ENCODE results near the gene MZT2B.
"Not testable (repeated sequence)": the region's sequence is repeated elsewhere in the genome, so short reads cannot be mapped to it uniquely, and the experiment has no call there.

The MZT2B gene, protein sequence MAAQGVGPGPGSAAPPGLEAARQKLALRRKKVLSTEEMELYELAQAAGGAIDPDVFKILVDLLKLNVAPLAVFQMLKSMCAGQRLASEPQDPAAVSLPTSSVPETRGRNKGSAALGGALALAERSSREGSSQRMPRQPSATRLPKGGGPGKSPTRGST

DNA sequence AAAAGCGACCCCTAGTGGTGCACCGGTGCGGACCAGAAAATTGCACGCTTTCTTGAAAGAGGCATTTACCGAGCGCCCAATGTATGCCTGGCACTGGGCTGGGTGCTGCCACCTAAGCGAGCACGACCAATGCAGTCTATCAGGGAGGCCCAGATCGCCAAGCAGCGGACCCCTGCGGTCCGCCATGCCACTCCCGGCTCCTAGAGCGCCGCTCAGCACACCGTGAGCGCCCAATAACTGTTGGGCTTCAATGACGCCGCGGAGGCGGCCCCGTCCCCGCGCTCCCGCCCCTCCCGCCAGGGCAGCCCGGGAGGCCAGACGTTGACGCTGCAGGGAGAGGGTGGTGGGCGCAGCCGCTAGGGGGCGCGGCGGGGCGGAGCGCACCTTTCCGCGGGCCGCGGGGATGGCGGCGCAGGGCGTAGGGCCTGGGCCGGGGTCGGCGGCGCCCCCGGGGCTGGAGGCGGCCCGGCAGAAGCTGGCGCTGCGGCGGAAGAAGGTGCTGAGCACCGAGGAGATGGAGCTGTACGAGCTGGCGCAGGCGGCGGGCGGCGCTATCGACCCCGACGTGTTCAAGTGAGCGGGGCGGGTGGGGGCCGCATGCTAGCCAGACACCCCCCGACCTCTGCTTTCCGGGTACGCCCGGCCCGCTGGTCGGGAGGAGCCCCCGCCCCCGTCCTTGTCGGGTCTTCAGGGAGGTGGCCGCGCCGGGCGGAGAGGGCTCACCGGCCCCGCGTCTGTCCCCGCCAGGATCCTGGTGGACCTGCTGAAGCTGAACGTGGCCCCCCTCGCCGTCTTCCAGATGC is at the start of gene MZT2B:
Gene MZT2B (plus strand): TSS at position 383 of the 803 bp plus-strand sequence. CDS start 21 bp downstream, at position 404.
- DNase-seq (ENCODE audit: extremely low read depth, low read depth) = peak; percentile 37
- H3K4me3 ChIP-seq (replicated peaks; ENCODE audit: low read depth, low read length) = peak within 1 kb of the TSS; percentile 88
- TF ChIP-seq, protein P1, sequence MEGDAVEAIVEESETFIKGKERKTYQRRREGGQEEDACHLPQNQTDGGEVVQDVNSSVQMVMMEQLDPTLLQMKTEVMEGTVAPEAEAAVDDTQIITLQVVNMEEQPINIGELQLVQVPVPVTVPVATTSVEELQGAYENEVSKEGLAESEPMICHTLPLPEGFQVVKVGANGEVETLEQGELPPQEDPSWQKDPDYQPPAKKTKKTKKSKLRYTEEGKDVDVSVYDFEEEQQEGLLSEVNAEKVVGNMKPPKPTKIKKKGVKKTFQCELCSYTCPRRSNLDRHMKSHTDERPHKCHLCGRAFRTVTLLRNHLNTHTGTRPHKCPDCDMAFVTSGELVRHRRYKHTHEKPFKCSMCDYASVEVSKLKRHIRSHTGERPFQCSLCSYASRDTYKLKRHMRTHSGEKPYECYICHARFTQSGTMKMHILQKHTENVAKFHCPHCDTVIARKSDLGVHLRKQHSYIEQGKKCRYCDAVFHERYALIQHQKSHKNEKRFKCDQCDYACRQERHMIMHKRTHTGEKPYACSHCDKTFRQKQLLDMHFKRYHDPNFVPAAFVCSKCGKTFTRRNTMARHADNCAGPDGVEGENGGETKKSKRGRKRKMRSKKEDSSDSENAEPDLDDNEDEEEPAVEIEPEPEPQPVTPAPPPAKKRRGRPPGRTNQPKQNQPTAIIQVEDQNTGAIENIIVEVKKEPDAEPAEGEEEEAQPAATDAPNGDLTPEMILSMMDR (IDR thresholded peaks at IDR 0.05; ENCODE audit: low read depth, low read length, missing control alignments) = peak; percentile 63

DNA sequence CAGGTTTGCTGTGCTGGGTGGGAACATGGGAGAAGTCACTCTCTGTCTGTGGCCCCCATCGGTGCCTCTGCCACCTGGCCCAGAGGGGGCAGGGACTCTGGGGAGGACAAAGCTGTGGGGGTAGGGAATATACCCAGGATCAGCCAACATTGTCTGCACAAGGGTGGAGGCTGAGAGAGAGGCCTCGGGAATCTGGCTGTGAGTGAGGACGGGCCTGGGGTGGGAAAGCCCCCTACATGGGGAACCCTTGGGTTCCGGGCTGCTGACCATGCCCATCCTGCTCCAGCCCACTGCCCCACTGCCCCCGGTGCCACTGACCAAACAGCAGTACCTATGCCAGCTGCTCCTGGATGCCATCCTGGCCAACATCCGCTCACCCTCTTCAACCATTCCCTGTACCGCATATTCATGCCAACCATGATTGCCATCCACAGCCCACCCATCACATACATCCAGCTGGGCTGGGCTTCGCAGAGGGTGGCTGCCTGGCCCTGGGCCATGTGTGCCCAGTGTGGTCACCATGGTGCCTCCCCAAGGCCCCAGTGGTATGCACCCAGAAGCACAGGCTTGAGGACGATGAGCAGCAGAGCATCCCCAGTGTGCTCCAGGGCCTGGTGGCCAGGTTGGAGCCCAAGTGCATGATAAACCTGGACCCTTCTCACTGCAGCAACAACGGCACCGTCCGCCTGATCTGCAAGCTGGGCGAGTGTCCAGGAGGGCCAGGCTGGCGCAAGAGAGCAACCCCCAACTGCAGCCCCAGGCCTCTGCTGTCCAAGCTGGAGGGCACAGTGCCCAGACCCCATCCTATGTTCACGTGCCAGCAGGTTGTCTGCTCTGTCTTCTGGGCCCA is 46.1 kb upstream of the MZT2B start:
- TF ChIP-seq, protein P1 (IDR thresholded peaks at IDR 0.05; ENCODE audit: low read depth, low read length, missing control alignments) = no peak

GRCh38 chr2:130136546-130136945 is 45.5 kb upstream of the MZT2B start:
- DNase-seq (ENCODE audit: extremely low read depth, low read depth); H3K4me3 ChIP-seq (replicated peaks; ENCODE audit: low read depth, low read length): not testable (repeated sequence)

More for the DNA sequence above, 46.1 kb upstream of the MZT2B start:
- no peak overlapping the region for H3K4me3 ChIP-seq (replicated peaks; ENCODE audit: low read depth, low read length)
- DNase-seq (ENCODE audit: extremely low read depth, low read depth) = no peak

DNA sequence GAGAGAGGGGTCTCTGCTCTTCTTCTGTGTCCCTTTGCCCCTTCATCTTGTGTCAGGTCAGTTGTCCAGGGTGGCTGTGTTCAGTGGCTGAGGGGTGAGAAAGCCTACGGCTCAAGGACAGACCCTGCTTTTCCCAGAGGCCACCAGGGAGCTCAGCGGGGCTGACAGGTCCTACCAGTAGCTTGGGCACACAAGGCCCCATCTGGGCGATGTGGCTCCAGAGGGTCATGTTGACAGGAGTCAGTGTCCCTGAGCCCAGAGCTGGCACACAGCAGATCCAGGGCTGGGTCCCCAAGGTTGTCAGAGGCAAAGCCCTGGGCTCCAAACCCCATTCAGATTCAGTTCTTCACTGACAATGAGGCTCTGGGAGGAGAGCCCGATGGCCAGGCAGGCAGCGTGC is 44.9 kb upstream of the MZT2B start:
- H3K4me3 ChIP-seq (replicated peaks; ENCODE audit: low read depth, low read length); DNase-seq (ENCODE audit: extremely low read depth, low read depth): not testable (repeated sequence)

- not testable (repeated sequence) for DNase-seq (ENCODE audit: extremely low read depth, low read depth); H3K4me3 ChIP-seq (replicated peaks; ENCODE audit: low read depth, low read length)
These were observed 43.7 kb upstream of the MZT2B start for GRCh38 chr2:130138326-130138725.

DNA sequence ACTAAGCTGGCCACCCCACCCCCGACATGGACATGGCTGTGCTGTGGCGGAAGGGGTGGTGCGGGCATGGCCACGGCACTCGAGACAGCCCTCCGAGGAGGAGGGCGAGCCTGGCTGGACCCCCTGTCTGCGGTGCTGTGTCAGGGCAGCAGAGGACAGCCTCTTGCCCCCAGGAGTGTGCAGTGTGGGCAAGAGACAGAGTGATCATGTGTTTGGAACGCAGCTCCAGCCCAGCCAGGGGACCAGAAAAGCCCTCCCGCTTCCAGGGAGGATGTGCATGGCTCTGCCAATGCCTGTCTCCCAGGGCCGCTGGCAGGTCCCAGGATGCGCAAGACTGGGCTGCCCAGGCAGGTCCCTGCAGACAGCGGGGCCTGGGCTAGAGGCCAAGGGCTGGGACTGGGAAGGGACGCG is 43.2 kb upstream of the MZT2B start:
- H3K4me3 ChIP-seq (replicated peaks; ENCODE audit: low read depth, low read length); DNase-seq (ENCODE audit: extremely low read depth, low read depth): not testable (repeated sequence)

GRCh38 chr2:130139331-130140280 is 42.5 kb upstream of the MZT2B start:
- not testable (repeated sequence) for DNase-seq (ENCODE audit: extremely low read depth, low read depth); H3K4me3 ChIP-seq (replicated peaks; ENCODE audit: low read depth, low read length)

DNA sequence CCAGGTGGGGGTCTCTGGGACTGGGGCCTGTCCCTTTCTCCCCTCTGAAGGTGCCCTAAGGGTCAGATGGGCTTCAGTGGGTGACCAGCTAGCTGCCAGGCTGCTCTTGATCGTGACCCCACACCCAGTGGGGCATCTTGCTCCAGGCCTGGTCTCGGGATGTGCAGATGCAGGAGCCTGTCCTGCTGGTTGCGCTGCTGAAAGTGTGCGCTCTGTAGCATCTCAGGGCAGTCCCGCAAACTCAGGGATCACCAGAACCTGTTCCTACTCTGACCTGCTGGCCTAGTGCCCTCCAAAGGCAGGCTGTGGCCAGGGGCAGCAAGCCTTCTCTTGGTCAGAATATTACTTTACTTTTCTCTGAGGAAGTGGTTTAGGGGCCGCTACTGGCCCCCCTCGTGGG is 41.5 kb upstream of the MZT2B start:
- DNase-seq (ENCODE audit: extremely low read depth, low read depth) = not testable (repeated sequence)

DNA sequence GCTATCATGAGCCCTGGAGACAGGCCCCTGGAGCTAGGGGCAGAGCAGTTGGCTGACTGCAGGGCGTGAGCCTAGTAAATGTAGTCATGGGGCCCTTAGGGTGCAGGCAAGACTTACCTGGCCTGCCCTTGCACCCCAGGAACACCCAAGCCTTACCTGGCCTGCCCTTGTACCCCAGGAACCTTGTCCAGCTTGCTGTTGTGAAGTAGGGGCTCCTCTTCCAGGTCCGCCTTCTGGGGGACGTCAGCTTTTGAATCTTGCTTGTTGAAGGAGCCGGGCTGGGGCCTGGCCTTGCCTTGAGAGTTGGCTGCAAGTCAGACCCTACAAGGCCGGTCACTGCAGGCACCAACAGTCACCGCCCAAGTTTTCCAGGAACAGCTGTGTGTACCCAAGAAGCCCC is 41.1 kb upstream of the MZT2B start:
- not testable (repeated sequence) for DNase-seq (ENCODE audit: extremely low read depth, low read depth); H3K4me3 ChIP-seq (replicated peaks; ENCODE audit: low read depth, low read length)

More for the DNA sequence above, 41.5 kb upstream of the MZT2B start:
- not testable (repeated sequence) for H3K4me3 ChIP-seq (replicated peaks; ENCODE audit: low read depth, low read length)

GRCh38 chr2:130141645-130142370 is 40.3 kb upstream of the MZT2B start:
- DNase-seq (ENCODE audit: extremely low read depth, low read depth); H3K4me3 ChIP-seq (replicated peaks; ENCODE audit: low read depth, low read length): not testable (repeated sequence)

DNA sequence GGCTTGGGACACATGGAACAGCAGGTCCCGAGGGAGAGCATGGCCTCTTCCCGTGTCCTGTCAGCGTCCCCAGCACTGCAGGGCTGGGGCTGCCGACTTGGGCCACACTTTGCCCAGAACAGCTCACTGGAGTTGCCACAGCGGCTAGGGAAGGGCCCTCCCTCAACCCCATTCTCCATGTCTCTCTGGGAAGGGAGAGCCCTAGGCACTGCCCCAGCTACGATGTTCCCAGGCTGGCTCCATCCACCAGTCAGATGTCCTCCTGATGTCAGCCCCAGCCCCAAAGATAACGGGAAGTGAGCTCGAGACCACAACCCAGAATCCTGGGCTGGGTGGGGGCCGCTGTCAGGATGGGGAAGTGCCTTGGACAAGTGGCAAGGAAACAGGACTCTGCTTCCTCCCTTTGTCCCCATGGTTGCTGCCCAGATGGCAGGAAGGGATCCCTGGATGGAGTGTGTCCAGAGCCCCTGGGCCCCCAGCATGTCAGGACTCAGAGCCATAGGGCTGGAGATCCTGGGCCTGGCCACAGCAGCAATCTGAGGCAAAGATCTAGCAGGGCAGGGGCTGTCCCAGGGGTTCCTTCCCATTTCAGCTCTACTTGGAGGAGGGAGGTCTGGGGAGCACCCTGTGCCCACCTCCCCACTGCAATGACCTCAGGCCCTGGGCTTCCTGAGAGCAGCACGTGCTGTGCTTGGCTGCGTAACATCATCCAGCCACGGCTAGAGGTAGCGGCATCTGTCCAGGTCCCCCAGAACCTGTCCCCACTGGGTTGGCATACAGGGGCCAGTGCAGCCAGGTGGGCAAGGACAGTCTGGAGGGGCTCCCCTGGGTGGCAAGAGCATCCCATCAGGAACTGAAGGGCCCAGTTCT is 39.4 kb upstream of the MZT2B start:
- H3K4me3 ChIP-seq (replicated peaks; ENCODE audit: low read depth, low read length); DNase-seq (ENCODE audit: extremely low read depth, low read depth): not testable (repeated sequence)

DNA sequence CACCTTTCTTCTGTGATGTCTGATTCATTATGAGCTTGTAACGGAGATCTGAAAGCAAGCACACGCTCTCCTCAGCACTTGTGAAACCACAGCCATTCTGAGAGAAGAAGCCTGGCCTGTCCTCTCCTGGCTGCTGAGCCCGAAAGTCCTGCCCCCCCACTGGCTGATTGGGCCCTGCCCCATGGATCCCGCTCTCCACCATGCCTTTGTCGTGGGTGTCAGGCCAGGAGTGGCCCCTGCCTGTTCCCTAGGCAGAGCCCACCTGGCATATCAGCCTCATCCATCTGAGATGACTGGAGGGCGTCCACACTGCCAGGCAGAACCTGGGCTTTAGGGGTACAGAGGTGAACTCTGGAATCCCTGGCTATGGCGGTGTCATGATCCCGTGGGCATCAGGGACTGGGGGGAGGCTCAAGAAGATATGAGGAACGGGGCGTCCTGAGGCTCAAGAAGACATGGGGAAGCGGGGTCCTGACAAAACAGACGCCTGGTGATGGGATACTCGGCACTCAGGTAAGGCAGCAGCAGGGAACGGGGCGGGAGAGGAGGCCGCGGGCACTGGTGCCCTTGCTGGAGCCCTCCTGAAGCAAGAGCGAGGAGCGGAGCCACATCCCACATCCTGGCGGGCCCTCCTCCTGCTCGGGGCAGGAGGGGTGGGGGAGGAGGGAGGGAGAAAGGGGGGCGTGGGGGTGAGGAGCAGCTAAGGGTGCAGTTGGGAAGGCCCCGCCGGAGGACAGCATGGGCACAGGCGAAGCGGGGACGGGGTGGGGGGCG is 38.6 kb upstream of the MZT2B start:
- H3K4me3 ChIP-seq (replicated peaks; ENCODE audit: low read depth, low read length); DNase-seq (ENCODE audit: extremely low read depth, low read depth): not testable (repeated sequence)

DNA sequence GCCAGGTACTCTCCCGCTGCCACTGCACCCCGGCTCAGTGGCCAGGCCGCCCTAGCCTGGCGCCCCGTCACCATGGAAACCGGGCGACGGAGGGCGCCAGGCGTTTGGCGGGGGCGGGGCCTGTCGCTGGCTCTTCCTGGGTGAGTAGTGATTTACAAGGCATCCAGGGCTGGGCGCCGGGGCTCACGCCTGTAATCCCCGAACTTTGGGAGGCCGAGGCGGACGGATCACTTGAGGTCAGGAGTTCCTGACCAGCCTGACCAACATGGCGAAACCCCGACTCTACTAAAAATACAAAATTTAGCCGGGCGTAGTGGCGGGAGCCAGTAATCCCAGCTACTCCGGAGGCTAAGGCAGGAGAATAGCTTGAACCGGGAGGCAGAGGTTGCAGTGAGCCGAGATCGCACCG is 37.1 kb upstream of the MZT2B start, which contains the start of gene CCDC74B:
Gene CCDC74B (minus strand): TSS at position 107 of the 409 bp plus-strand sequence. CDS start 116 bp downstream, outside the sequence.
- DNase-seq (ENCODE audit: extremely low read depth, low read depth) = not testable (repeated sequence)
- H3K4me3 ChIP-seq (replicated peaks; ENCODE audit: low read depth, low read length) = peak within 1 kb of the TSS; percentile 32
